T-helper 22 cell (primary cell): ENCODE measurements around the gene SEMA3A.
"Not testable (repeated sequence)": the region's sequence is repeated elsewhere in the genome, so short reads cannot be mapped to it uniquely, and the experiment has no call there.

Experiments
- DNase-seq: peaks from one replicate; pipeline ENCODE4 v3.0.0-alpha.2; 2020; ENCODE audit warnings: low read depth

Gene SEMA3A

DNA sequence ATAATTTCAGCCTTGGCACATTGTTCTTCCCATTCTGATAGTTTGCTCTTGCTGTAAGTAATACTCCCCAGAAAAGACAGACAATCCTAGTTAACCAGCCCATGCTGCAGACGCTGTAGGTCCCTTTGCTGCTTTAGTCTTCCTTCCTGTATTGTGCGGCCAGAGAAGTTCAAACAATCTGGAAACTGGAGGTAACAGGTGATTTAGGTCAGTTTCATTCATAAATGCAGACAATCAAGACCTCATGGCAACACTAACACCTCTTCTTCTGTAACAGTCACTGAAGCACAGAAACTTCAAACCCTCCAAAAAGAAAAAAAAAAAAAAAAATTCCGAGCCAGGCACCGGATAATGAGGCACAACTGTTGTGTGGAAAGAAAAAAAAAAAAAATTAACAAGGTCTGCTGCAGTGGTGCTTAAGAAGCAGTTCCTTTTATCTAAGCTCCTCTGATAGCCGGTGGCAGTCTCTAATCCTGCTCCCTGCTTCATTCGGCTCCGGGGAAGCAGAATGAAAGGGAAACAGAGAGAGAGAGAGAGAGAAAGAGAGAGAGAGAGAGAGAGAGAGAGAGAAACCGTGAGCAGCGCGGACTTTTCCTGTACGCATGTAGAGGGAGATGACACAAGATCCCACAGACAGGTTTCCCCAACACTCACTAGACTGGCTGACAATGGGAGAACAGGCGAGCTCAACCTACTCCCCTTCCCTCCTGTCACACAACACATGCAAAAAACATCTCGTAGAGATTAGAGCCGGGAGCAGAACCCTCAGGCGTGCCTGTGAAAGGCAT is at the start of gene SEMA3A:
TSS of gene SEMA3A (minus strand) at position 306 of the 788 bp plus-strand sequence. CDS start at position 103, 203 bp downstream.
- DNase-seq: no peak

DNA sequence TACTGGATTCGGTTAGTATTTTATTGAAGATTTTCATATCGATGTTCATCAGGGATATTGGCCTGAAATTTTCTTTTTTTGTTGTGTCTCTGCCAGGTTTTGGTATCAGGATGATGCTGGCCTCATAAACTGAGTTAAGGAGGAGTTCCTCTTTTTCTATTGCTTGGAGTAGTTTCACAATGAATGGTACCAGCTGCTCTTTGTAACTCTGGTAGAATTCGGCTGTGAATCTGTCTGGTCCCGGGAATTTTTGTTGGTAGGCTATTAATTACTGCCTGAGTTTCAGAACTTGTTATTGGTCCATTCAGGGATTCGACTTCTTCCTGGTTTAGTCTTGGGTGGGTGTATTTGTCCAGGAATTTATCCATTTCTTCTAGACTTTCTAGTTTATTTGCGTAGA is 48.4 kb upstream of the SEMA3A start:
- DNase-seq: not testable (repeated sequence)

DNA sequence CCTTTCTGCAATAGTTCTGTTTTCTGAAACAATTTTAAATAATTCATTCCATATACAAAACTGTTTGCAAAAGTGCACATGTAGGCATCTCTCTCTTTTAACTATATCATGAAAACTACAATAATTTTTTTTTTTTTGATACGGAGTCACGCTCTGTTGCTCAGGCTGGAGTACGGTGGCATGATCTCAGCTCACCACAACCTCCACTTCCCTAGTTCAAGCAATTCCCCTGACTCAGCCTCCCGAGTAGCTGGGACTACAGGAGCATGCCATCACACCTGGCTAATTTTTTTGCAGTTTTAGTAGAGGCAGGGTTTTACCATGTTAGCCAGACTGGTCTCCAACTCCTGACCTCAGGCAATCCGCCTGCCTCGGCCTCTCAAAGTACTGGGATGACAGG is 44.0 kb upstream of the SEMA3A start:
- no peak for DNase-seq

DNA sequence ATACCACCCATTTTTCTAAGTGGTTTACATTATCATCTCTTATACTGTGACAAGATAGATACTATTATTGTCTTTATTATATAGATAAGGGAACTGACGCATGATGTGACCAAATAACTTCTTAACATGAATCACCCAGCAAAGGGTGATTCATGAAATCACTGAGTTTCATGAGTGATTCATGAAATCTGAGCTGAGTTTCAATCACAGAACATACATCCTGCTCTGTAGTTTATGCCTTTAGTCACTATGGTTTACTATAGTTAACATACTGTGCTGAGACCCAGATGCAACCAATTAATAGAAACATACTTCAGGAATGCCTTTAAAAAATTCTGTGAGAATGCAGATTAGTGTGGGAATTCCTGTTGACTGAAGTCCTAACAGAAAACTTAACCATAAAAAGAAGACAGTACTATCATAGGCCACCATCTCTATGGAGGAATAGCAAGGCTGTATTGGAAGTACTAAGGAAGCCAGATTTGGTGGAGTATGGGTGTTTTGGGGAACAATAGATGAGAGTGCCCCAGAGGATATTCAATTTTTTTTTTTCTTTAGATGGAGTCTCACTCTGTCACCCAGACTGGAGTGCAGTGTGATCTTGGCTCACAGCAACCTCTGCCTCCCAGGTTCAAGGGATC is 43.1 kb upstream of the SEMA3A start:
- no peak for DNase-seq

DNA sequence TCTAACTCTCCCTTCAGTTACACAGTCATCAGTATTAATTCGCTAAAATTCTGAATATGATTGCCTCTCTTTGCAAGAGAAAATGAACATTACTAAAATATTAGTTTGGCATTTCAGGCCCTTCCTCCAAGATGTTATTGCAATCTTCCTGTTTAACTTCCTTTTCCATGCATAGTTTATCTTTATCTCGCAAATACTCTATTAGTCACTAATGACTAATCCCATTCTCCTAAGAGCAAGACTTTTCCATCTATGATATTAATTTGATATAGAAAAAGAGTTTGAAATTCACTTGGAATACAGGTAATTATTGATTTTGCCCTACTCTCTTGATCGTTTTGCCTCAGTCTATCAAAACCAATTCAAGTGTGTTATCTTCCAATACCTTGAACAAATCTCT is 41.8 kb upstream of the SEMA3A start:
- no peak for DNase-seq

DNA sequence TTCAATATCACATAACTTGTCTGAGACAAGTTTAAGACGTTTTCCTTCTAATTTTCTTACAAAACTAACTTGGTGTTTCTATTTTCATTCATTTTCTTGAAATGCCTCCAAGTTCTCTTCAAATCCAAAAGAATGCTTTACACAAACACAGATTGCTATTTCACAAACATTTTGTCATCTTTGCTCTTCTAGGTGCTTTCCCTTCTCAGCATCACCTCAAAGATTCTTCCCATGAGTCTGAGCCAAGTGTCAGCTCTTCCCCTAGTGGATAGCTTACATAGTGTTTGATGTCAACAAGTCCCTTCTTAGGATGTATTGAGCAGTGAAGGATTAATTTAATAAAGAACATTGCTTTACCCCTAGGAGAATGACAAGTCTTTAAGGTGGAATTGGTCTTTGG is 38.1 kb upstream of the SEMA3A start:
- no peak for DNase-seq

DNA sequence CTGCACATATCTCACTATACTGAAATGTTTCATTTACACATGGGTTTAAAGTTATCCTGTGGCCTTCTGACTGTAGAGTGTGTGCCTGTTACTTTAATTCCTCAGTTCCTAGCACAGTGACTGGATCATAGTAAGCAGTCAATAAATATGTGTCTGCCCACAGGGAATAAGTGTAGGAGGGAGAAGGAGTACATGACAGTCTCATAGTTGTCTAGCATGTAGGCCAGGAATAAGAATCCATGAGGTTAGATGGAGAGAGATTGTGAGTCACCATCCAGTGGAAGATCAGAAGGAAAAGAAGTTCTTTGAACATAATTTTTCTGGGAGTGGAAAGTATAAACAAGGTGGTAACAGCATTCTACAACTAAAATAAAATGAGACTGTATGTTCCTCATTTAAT is 36.6 kb upstream of the SEMA3A start:
- DNase-seq: no peak

DNA sequence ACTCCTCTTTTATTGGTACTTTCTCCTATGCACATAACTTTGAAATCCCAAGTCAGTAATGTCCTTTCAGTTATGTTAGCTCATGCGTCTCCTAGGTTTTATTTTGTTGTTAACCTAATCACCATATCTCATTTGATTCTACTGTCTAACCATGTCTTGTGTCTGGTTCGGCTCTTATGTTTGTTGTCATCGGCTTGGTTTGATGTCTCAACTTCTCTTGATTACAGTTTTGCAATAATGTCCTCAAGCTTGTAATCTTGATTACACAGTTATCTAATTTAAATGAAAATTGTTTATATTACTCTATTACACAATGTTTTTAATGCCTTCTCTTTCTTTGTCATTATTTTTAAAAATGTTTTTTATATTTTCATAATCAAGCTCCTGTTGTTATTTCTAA is 35.9 kb upstream of the SEMA3A start:
- no peak for DNase-seq

DNA sequence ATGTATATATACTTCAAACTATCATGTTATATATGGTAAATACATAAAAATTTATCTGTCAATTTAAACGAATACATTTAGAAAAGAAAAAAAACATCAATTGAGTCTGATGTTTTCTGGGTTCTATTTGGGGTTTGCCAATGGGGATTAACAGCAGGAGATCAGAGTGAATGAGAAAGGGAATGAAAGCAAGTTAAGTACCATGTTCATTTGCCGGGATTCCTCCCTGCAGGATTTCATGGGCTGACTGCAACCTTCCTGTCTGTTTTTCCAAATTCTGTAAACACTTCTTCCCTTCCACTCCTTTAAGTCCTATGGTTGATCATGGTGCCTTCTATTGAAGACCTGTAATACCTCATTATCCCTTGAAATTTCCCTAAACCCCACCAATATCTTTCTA is 33.9 kb upstream of the SEMA3A start:
- DNase-seq: no peak

DNA sequence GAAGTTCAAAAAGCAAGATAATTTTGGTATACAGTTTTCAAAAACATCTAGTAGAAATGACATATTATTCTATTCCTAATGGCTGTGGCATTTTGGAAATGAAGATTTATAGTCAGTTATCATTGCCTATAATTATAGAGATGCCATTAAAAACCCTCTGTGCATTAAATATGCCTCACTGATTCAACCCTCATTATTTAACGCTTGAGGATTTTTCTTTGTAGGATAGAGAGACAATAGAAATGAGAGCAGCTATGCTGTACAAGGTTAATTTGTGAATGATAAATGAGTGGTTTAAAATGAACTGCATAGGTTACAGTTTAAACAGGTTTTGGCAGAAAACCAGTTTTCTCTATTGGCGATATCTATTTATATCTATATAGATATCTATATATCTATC is 32.2 kb upstream of the SEMA3A start:
- DNase-seq: no peak

DNA sequence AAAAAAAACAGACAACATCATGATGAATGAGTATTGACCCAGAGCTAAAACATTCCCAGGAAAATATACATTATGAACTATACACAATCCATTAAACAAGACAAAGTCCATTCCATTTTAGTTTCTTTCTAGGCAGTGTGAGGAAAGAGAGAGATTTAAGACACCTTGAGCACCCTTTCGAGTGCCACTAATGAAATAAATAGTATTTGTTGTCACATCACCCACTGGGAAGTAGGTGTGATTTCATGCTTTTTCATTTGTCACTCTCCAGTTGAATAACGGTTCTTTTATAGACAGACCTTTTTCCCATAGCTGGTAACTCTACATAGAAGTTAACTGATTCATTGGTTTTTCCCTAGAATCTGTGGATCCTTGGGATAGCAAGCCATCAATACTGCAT is 29.9 kb upstream of the SEMA3A start:
- DNase-seq: no peak

DNA sequence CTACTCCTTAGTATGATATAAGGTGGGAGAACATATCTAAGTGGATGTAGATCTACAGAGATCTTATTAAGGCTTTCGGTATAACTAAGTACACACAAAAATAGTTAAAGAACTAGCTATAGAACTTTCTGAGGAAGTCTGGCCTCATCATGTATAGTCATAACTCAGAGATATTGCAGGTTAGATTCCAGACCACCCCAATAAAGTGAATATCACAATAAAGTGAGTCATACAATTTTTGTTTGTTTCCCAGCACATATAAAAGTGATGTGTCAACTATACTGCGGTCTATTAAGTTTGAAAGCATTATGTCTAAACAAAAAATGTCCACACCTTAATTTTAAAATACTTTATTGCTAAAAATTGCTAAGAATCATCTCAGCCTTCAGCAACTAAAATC is 24.7 kb upstream of the SEMA3A start:
- DNase-seq: no peak

DNA sequence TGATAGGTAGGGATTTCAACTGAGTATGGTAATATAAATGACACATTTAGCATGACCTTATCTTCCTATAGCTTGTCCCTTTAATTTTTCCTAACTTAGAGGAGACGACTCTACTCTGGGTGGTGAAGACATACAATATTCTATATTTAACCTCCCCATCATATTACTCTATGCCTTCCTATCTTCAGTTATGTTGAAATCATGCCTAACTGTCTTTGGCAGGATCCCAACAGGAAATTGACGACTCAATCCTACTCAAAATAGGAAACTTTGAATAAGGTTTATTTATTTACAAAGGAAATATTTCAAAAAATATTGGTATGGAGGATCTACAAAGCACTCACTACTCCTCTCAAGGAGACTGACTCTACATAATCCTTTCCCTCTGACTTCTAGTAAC is 24.1 kb upstream of the SEMA3A start:
- no peak for DNase-seq

DNA sequence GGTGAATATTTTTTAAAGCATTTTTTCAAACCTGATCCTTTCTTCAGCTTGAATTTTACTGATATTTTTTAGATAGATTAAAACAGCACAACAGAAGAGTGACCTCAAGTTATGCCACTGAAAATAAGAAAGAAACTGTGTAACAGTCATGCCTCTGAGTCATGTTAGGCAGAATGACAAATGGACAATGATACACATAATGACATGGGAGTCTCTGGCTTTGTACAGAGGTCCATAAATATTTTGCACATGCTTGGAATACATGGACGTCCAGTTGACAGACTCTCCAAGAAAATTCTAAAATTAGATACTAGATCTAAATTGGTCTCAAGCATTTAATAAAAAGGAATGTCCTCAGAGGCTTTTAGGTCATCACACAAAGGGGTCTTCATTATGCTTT is 21.9 kb upstream of the SEMA3A start:
- no peak for DNase-seq

DNA sequence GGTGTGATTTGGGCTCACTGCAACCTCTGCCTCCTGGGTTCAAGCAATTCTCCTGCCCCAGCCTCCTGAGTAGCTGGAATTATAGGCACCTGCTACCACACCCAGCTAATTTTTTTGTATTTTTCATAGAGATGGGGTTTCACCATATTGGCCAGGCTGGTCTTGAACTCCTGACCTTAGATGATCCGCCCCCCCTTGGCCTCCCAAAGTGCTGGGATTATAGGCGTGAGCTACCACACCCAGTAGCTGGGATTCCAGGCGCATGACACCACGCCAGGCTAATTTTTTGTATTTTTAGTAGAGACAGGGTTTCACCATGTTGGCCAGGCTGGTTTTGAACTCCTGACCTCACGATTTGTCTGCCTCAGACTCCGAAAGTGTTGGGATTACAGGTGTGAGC is 20.2 kb upstream of the SEMA3A start:
- DNase-seq: not testable (repeated sequence)

DNA sequence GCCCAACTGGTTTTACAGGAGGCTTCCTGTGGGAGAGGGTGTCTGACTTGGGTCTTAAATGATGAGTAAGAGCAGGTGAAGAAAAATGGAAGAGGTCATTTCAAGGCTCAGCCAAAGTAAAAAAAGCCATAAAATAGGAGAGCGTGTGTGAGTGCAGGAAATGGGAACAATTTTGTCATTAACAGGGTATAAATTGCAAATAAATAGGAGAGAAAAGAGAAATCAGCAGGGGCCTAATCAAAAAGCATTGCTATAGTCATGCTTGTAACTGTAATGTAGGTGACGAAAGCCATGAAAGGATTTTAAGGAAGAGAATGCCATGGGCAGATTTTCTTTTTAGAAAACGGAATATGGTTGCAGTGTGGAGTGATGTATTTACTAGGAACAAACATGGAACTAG is 15.7 kb upstream of the SEMA3A start:
- DNase-seq: no peak

DNA sequence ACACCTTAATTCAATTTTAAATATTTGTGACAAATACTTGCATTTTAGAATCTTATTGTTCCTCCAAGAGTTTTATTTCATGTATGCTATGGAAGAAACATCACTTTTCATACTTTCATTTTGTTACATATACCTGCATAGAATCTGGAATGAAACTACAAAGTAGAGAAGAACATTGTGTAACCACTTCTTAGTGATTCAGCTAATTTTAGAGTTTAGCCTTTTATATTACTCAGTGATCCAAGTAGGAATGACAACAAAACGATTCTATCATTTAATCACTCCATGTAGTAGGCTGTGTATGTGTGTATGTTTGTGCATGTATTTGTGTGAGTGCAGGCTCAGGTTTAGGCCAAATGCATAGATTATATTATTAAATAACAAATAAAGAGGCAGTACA is 14.4 kb upstream of the SEMA3A start:
- no peak for DNase-seq

DNA sequence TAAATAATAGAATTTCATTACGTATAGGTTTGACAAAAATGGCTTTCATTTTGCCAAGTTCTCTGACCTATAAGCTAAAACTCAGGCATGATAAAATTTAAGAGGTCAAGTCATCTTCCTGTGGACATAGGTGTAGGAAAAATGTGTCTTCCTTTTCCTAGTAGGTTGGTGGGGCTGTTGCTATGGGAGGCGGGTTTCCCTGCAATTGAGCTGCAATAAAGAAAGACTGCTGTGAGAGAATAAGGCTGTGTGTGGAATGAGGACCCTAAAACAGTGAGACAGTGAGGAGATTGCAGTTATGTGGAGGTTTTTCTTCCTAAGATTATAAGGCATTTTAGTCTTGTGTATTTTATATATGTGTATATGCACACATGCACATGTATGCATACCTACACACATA is 13.0 kb upstream of the SEMA3A start:
- no peak for DNase-seq

DNA sequence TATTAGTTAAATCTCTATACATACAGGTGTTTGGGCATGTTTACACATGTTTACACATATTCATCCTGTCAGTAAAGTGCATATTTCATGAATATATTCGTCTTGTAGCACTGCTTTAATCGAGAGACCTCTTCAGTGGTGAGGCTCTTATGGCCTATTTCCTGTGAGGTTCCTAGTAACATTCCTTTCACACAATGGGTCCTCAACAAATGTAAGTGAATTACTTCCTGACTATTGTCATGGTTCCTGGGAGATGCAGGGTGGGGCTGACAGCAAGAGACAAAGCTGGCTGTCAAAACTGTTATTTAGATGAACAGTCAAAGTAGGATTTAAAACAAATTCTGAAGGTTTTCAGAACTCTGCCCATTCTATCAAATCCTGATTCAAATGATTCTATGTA is 12.4 kb upstream of the SEMA3A start:
- DNase-seq: no peak

DNA sequence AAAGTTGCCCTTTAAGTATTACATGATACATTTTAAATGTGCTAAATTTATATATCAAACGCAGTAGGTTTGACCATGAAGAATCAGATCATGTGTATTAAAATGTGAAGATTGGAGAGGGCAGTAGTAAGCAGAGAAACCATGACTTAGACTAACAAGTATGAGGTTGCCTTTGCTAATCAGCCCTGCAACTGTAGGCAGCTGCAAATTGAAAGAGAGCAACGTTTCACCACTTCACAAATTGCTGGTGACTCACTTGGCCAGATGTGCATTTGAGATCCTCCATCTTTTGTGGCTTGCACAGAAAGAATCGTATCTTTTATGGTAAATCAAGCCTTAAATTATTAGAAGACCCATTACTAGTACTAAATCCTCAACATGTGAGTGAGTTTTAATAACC is 10.1 kb upstream of the SEMA3A start:
- no peak for DNase-seq

DNA sequence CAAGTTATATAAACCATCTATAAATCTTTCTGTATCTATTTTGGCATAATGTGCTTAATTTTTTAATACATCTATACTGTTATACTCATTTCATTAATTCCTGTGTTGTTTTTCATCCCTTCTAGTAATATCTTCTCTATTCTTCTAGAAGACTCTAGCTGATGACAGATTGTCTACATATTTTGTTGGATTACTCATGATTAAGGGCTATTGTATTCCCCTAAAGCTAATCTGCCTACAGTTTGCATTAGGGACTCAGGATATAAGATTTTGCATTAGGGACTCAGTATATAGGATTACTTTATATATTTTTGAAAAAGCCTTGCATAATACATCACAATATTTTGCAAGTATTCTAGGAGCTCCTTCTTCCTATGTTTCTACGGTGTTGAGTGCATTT is 8.3 kb upstream of the SEMA3A start:
- no peak for DNase-seq

DNA sequence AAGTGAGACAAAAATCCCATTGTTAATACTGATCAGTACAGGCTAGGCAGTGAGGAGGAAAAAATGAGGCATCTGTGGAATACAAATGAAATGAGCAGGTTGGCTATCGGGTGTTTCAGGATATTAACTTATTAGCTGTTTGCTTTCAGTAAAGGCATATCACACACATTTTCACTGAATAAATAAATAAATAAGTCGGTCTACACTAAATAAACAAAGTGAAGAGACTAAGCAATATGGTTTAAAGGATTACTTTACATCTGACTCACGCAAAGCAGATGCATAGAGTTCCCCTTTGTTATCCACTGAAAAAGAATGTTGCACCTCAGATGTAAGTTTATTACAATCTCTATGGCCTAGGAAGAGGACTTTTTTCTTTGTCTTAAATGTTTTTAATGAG is 6.3 kb upstream of the SEMA3A start:
- no peak for DNase-seq

DNA sequence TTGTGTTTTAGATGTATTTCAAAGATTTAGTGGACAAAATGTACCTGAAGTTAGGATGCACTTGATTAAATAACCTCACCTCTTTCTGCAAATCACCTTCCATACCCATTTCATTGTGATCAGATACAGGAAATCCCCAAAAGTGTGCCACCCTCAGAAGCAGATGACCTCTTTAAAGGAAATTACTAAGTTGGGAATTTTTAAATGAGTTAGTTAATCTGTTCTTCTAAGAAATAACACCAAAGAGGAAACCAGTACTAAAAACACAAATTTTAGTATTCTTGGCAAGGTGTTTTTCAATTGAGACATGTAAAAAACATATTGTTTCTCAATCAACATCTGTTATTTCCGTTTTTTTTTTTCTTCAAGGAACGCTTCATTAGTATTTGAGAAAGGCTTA is 4.6 kb upstream of the SEMA3A start:
- no peak for DNase-seq

DNA sequence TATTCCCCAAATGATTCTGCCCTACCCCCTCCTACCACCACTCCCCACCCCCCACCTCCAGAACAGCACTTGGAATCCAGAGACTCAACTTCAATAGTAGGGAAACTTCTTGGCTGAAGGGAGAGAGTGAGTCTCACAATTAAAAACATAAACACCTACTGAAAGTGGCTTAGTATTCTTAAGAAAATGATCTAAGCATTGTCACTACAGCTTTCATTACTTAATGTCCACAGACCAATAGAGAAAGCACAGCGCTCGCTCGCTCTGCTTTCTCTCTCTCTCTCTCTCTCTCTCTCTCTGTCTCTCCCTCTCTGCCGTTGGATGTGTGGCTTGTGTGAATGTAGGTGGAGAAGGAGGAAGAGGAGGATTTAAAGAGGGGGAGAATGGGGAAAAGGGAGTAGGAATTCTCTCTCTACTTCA is 1.5 kb upstream of the SEMA3A start:
- no peak for DNase-seq
